IPS-18c (cell line): ENCODE data around the gene GLT1D1.

Experiments used
- H3K4me3 ChIP-seq: 2 replicates; pipeline ENCODE4 v1.7.0; 2013; ENCODE audit warnings: low read depth, mild to moderate bottlenecking, low read length, moderate library complexity; ENCODE audit not compliant: insufficient read depth
- H3K9me3 ChIP-seq: one replicate; pipeline ENCODE4 v1.6.1; 2013; ENCODE audit warnings: mild to moderate bottlenecking, low read length, moderate library complexity; ENCODE audit not compliant: control insufficient read depth, insufficient read depth

The GLT1D1 gene

DNA sequence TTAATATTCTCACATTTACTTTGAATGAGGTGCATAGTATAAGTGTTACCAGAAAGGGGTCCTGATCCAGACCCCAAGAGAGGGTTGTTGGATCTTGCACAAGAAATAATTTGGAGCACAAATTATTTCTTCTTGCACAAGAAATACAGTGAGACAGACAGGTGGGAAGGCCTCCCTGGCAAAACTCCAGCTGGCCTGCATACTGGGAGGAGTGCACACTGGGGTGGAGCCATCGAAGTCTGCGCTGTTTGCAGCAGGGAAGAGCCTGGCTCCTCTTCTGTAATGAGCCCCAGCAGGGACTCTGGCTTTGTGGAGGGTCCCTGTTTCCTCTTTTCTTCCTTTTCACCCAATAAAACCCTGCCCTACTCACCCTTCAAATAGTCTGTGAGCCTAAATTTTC, 141.6 kb downstream of the GLT1D1 start:
- H3K9me3 ChIP-seq, result no peaks in the 10 kb centered on the region
- H3K4me3 ChIP-seq, result no peak overlapping the region

DNA sequence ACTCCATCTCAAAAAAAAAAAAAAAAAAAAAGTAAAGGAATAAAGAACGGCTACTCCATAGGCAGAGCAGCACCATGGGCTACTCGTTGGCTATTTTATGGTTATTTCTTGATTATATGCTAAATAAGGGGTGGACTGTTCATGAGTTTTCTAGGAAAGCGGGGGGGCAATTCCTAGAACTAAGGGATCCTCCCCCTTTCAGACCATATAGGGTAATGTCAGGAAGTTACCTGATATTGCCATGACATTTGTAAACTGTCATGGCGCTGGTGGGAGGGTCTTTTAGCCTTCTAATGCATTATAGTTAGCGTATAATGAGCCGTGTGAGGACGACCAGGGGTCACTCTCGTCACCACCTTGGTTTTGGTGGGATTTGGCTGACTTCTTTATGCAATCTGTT, 142.3 kb downstream of the GLT1D1 start:
- no peaks in the 10 kb centered on the region for H3K9me3 ChIP-seq
- no peak overlapping the region for H3K4me3 ChIP-seq

DNA sequence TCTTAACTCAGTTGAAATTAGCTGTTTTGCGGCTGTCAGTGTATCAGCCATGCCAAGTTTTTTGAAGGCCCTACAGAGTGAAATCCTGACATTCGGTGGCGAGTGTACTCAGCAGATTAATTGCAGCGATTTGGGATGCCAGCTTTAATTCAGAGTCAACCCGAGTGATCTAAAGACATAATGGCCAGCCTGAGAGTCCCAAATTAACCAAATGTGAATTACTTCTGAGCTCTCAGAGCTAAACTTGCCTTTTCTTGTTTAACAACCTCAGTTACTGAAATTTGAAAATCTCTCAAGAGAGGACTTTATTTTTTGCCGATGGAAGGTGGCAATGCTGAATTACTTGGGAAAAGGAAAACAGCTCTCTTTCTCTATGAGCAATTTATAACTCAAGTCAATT, 148.5 kb downstream of the GLT1D1 start:
- H3K9me3 ChIP-seq, result no peaks in the 10 kb centered on the region
- H3K4me3 ChIP-seq, result no peak overlapping the region

DNA sequence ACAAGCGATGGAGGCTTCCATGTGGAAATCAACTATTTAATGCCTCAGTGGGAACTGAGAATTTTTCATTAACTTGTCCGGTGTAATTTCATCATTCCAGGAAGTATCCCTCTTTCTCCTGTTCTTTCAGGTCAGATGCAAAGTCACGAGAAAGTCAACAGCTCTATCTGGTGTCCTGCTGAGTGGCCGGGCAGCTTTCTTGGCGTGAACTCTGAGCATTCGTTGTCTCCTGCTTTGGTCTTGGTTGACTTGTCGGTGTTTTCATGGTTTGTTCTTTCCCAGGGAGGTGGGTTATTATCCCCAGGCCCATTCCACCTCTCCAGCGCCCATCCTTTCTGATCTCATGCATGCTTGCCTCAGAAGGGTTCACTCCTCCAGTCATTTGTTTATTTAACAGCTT, 149.1 kb downstream of the GLT1D1 start:
- Histone ChIP-seq H3K4me3 (no peak overlapping the region), H3K9me3 (no peaks in the 10 kb centered on the region)

DNA sequence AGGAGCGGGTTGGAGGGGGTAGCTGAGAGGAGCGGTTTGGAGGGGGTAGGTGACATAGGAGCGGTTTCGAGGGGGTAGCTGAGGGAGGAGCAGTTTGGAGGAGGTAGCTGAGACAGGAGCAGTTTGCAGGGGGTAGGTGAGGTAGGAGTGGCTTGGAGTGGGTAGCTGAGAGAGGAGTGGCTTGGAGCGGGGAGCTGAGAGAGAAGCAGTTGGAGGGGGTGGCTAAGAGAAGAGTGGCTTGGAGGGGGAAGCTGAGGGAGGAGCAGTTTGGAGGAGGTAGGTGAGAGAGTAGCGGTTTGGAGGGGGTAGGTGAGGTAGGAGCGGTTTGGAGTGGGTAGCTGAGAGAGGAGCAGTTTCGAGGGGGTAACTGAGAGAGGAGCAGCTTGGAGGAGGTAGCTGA, 152.1 kb downstream of the GLT1D1 start:
- Histone ChIP-seq H3K4me3 (no peak overlapping the region), H3K9me3 (no peaks in the 10 kb centered on the region)

DNA sequence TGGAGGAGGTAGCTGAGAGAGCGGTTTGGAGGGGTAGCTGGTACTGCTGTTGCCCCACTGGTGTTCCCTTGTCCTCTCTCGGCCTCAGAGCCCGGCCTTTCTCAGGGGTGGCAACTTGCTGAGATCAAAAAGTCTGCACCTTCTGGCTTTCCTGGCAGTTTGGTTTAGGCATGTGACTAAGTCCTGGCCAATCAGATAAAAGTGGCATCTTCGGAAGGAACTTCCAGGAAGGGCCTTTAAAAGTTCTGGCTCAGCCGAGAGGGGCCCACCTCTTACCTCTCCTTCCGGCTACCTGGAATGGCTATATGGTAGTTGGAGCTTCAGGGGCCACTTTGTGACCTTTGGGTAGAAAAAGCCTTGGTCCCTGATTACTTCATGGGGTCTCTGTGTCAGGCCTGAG, 152.6 kb downstream of the GLT1D1 start:
- Histone ChIP-seq H3K9me3 (no peaks in the 10 kb centered on the region), H3K4me3 (no peak overlapping the region)

DNA sequence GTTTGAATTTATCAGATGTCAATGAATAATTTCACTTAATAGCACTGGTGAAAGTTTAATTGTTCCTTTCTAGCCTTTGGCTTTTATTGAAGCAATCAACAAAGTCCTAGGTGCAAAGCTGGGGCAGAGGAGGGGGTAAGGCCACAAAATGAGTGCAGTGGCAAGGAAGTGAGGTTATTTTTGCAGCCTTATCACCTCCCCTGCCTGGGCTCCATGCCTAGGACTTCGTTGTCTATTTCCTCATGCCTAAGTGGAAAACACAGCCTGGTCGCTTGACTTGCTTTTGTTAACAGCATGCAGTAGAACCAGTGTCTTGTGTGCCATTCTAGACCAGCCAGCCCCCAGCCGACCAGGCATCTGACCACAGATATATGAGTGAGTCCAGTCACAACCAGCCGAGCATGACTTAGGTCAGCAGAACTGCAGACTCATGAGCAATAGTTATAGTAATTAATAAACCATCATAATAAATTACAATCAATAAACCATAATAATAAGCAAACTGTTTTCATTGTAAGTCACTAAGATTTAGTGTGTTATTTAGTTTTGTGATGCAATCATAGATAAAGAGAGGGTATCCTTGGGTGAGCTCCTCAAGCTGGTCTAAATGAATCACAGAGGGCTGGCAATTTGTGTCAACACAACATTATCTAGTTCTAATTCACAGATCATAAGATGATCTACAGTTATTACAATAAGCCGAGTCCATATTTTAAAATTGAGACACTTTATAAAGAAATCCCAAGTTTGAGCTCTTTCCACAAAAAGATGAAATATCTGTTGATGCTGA, 156.8 kb downstream of the GLT1D1 start:
- H3K9me3 ChIP-seq, result peaks cover 2% of the 10 kb centered on the region

DNA sequence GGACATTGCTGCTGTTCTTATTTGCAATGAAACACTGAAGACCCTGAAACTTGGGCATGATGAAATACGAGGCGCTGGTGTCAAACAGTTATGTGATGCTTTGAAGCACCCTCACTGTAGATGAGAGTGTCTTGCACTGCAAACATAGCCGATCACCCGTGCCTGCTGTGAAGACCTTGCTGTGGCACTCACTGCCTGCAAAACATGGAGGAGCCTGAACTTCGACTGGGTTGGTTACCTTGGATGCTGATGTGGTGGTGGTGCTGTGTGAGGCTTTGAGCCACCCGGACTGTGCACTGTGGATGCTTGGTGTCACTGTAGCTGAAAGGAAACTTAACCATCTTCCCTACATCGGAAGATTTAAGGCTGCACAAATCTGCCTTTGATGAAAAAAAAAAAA, 162.9 kb downstream of the GLT1D1 start:
- H3K4me3 ChIP-seq, result no peak overlapping the region

More for the DNA sequence above, 156.8 kb downstream of the GLT1D1 start:
- H3K4me3 ChIP-seq, result no peak overlapping the region

DNA sequence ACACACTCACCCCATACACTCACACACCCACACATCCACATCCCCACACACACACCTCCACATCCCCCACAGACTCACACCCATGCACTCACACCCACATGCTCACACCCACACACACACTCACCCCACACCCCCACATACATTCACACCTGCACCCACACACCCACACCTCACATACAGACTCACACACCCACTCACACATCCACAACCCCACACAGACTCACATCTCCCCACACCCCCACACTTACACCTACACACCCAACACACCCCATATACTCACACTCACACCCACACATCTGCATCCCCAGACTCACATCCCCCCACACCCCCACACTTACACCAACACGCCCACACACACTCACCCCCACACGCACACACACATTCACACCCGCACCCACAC, 171.8 kb downstream of the GLT1D1 start:
- Histone ChIP-seq H3K9me3 (no peaks in the 10 kb centered on the region), H3K4me3 (no peak overlapping the region; the same call in 1 of the 2 replicates)

More for the DNA sequence above, 162.9 kb downstream of the GLT1D1 start:
- peaks cover 3% of the 10 kb centered on the region for H3K9me3 ChIP-seq

DNA sequence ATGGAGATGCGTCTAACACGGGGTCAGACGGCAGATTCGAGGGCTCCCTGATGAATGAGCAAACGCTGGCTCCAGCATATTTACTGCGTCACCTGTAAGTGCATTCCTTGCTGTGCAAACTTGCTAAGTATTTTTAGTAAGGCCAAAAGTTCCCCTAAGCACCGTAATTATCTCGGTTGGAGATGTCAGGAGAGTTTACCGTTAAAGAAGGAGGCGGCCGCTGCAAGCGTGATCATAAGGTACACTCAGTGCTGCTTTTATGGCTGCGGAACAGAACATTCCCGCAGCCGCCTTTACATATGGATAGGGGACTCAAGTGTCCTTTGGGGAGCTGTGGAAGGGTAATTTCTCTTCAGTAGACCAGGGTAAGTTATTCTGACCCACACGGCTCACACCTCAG, 175.6 kb downstream of the GLT1D1 start:
- H3K4me3 ChIP-seq, result no peak overlapping the region

More for the DNA sequence above, 175.6 kb downstream of the GLT1D1 start:
- no peaks in the 10 kb centered on the region for H3K9me3 ChIP-seq
